Measurements from ENCODE around the gene STMN1.
"Not testable (repeated sequence)": the region's sequence is repeated elsewhere in the genome, so short reads cannot be mapped to it uniquely, and the experiment has no call there.

The STMN1 gene

DNA sequence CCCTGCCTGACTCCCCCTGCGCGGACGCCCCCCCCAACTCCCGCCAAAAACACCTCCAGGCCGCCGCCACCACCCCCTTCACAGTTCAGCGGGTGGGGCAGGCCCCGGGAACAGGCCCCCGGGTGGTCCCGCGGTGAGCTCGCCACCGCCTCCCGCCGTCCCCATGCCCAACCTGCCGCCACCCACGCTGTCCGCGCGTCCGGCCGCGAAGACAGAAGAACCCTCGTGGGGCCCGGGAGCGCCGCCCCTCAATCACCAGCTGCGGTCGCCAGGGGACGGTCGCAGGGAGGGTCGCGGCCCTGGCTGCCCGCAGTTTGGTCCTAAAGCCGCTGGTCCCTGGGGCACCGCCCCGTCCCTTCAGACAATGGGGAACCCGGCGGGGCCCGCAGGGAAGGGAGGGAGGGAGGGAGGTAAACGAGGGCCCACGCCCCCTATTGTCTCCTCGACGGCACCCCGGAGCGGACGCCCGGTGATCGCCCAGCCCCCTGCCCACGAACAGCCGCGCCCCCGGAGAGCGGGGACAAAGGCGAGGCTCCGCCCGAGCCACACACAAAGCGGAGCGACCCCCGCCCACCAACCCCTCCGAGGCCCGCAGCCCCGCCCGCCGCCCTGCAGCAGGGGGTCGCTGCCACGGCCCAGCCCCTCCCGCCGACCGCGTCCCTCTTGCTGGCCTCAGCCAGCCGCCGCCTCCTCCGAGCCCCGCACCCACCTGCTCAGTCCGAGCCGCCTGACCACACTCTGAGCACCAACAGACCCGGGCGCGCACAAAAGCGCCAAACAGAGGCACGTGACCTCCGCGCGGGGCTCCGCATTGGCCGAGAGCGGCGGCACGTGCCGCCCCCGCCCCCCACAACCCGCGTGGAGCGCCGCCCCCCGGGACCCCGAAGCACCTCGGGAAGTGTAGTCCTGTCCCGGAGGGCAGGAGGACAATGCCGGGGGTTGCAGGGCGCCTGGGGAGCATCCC lies at the start of gene STMN1:
Gene STMN1, minus strand, starts transcription at position 740 of the 964 bp plus-strand sequence. CDS start 1,743 bp downstream, outside the sequence.
- Histone ChIP-seq H3K9me3 (ENCODE audit: control insufficient read depth in 2 of 2, low read length in 2 of 2) (no peaks in the 10 kb centered on the region), H3K4me3 (ENCODE audit: low read length in 2 of 2) (peak within 1 kb of the TSS; percentile 64 to 89), H3K9ac (ENCODE audit: low read length in 2 of 2) (peak within 1 kb of the TSS; percentile 6 to 36), H3K27ac (ENCODE audit: low read length) (no peak within 1 kb of the TSS), H3K4me1 (ENCODE audit: control insufficient read depth, insufficient read depth, low read length) (peaks cover 11% of the 10 kb centered on the region), H3K36me3 (ENCODE audit: control insufficient read depth in 2 of 2, insufficient read depth in 2 of 2, low read length in 2 of 2) (peaks cover 0 to 3% of the 10 kb centered on the region in 2 donors), H3K27me3 (ENCODE audit: control insufficient read depth in 1 of 2, insufficient read depth in 2 of 2, low read length in 2 of 2) (no peaks in the 10 kb centered on the region)

DNA sequence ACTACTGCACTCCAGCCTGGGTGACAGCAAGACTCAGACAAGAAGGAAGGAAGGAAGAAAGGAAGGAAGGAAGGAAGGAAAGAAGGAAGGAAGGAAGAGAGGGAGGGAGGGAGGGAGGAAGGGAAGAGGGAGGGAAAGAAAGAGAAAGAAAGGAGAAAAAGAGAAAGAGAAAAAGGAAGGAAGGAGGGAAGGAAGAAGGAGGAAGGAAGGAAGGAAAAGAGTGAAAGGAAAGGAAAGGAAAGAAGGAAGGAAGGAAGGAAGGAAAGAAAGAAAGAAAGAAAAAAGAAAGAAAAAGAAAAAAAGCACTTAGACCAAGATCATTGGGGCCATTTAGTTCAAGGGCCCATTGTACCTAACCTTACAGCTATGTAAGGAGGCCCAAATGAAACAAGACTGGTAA lies 49.3 kb upstream of the STMN1 start:
- Histone ChIP-seq H3K27me3 (ENCODE audit: control insufficient read depth in 1 of 2, insufficient read depth in 2 of 2, low read length in 2 of 2) (no peaks in the 10 kb centered on the region), H3K36me3 (ENCODE audit: control insufficient read depth in 2 of 2, insufficient read depth in 2 of 2, low read length in 2 of 2) (peaks cover 8 to 14% of the 10 kb centered on the region in 2 donors), H3K4me3 (ENCODE audit: low read length in 2 of 2) (no peak overlapping the region), H3K9me3 (ENCODE audit: control insufficient read depth in 2 of 2, low read length in 2 of 2) (no peaks in the 10 kb centered on the region), H3K4me1 (ENCODE audit: control insufficient read depth, insufficient read depth, low read length) (peaks cover 13% of the 10 kb centered on the region), H3K27ac (ENCODE audit: low read length) (no peak overlapping the region), H3K9ac (ENCODE audit: low read length in 2 of 2) (no peak overlapping the region)

DNA sequence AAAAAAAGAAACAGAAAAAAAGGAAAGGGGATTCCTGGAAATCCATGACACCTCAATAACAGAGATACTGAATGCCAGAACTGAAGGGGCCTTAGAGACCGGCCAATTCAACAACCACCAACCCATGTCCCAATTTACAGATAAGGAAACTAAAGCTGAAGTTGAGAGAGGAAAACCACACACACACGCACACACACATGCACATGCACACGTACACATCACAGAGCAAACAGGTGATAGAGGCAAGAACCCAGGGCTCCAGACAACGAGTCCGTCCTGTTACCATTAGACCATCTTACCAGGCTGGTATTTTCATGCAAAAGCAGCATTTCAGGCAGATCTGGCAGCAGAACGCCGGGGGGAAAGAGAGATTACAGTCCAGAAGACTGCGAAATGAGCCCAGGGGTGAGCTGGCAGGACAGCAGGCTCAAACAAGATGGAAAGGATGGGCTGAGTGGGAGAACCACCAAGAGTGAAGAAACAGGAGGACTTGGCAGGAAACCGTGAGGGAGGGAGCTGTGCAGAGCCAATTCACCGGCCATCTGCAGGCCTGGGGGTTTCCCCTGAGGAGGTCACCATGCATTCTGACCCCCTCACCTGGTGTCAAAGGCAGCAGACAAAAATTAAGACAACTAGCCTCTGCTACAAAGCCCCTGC lies 48.2 kb upstream of the STMN1 start:
- Histone ChIP-seq H3K27ac (ENCODE audit: low read length) (no peak overlapping the region), H3K9me3 (ENCODE audit: control insufficient read depth in 2 of 2, low read length in 2 of 2) (no peaks in the 10 kb centered on the region), H3K4me1 (ENCODE audit: control insufficient read depth, insufficient read depth, low read length) (peaks cover 13% of the 10 kb centered on the region), H3K4me3 (ENCODE audit: low read length in 2 of 2) (no peak overlapping the region), H3K9ac (ENCODE audit: low read length in 2 of 2) (no peak overlapping the region), H3K36me3 (ENCODE audit: control insufficient read depth in 2 of 2, insufficient read depth in 2 of 2, low read length in 2 of 2) (peaks cover 2 to 9% of the 10 kb centered on the region in 2 donors), H3K27me3 (ENCODE audit: control insufficient read depth in 1 of 2, insufficient read depth in 2 of 2, low read length in 2 of 2) (no peaks in the 10 kb centered on the region)

DNA sequence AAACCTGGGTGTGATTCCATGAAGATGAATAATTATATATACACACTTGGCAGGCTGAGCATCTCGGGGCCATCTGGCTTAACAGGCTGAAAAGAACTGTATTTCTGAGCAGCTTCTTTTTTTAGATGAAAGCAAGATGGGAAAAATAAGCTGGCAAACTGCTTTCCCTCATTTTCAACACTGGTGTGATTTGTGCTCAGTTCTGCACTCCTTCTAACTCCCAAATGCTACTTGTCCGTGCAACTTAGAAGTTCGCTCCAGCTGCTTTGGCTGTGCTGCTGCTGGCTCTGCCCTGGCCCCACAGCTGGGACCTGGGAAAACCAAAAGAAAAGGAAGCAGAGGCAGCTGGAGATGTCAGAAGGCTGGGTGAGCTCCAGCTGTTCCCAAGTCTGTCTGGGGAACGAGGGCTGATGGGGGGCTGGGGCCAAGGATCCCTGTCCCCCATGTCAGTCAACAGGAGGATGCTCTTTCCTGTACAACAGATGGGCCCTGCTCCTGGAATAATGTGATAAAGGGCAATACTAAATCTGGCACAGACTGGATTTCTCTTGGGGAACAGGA lies 46.7 kb upstream of the STMN1 start:
- no peaks in the 10 kb centered on the region for H3K9me3 ChIP-seq (ENCODE audit: control insufficient read depth in 2 of 2, low read length in 2 of 2)
- no peak overlapping the region for H3K27ac ChIP-seq (ENCODE audit: low read length)
- H3K9ac ChIP-seq (ENCODE audit: low read length in 2 of 2): no peak overlapping the region
- H3K4me1 ChIP-seq (ENCODE audit: control insufficient read depth, insufficient read depth, low read length): peaks cover 13% of the 10 kb centered on the region
- H3K27me3 ChIP-seq (ENCODE audit: control insufficient read depth in 1 of 2, insufficient read depth in 2 of 2, low read length in 2 of 2): no peaks in the 10 kb centered on the region
- H3K36me3 ChIP-seq (ENCODE audit: control insufficient read depth in 2 of 2, insufficient read depth in 2 of 2, low read length in 2 of 2): no peaks in the 10 kb centered on the region
- H3K4me3 ChIP-seq (ENCODE audit: low read length in 2 of 2): peak overlapping the region in 1 of 2 donors; percentile 15

DNA sequence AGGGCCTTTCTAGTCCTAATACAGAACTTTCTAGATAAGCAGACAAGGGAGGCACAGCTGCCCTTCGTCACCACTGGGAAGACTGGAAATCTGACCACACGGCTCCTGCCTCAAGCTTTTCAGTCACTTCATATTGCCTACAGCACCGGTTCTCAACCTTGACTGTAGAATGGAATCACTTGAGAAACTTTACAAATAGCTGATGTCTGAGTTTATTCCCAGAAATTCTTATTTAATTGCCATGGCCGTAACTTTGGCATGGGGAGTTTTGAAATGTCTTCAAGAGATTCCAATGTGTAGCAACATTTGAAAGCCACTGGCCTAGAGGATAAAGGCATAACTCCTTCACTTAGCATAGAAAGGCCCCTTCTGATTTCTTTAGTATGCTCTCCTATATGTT lies 42.4 kb upstream of the STMN1 start:
- no peak overlapping the region for H3K27ac ChIP-seq (ENCODE audit: low read length)
- H3K4me3 ChIP-seq (ENCODE audit: low read length in 2 of 2): no peak overlapping the region
- H3K36me3 ChIP-seq (ENCODE audit: control insufficient read depth in 2 of 2, insufficient read depth in 2 of 2, low read length in 2 of 2): no peaks in the 10 kb centered on the region
- H3K9me3 ChIP-seq (ENCODE audit: control insufficient read depth in 2 of 2, low read length in 2 of 2): no peaks in the 10 kb centered on the region
- H3K9ac ChIP-seq (ENCODE audit: low read length in 2 of 2): no peak overlapping the region
- H3K27me3 ChIP-seq (ENCODE audit: control insufficient read depth in 1 of 2, insufficient read depth in 2 of 2, low read length in 2 of 2): no peaks in the 10 kb centered on the region
- H3K4me1 ChIP-seq (ENCODE audit: control insufficient read depth, insufficient read depth, low read length): peaks cover 13% of the 10 kb centered on the region

DNA sequence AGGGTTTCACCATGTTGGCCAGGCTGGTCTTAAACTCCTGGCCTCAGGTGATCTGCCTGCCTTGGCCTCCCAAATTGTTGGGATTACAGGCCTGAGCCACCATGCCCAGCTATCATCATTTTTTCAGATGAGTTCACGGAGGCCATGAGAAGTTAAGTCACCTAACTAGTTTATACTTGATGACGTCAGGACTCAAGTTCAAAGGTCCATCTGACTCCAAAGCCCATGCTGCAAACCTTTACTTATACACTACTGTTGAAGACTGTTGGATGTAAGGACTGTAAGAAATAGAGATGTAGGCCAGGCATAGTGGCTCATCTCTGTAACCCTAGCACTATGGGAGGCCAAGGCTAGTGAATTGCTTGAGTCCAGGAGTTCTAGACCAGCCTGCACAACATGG lies 40.8 kb upstream of the STMN1 start:
- no peaks in the 10 kb centered on the region for H3K4me1 ChIP-seq (ENCODE audit: control insufficient read depth, insufficient read depth, low read length)
- no peaks in the 10 kb centered on the region for H3K27me3 ChIP-seq (ENCODE audit: control insufficient read depth in 1 of 2, insufficient read depth in 2 of 2, low read length in 2 of 2)
- no peak overlapping the region for H3K9ac ChIP-seq (ENCODE audit: low read length in 2 of 2)
- H3K9me3 ChIP-seq (ENCODE audit: control insufficient read depth in 2 of 2, low read length in 2 of 2): no peaks in the 10 kb centered on the region
- no peak overlapping the region for H3K4me3 ChIP-seq (ENCODE audit: low read length in 2 of 2)
- no peaks in the 10 kb centered on the region for H3K36me3 ChIP-seq (ENCODE audit: control insufficient read depth in 2 of 2, insufficient read depth in 2 of 2, low read length in 2 of 2)
- no peak overlapping the region for H3K27ac ChIP-seq (ENCODE audit: low read length)

DNA sequence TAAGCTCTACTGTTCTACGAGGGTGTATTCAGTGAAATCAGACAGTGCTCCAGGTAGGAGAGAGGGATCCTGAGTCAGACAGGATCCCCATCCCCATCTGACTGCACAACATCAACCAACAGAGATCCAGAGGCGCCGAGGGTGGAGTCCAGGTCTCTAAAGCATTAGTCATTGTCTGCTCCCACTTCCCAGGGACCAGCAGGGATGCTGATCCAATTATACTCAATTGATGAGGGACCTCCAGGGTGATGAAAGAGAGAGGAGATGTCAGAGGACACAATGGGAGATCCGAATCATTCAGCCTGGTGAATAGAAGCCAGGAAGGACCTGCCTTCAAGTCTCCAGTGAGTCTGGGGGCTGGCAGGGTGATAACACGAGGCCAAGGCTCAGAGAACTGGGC lies 39.5 kb upstream of the STMN1 start:
- no peak overlapping the region for H3K4me3 ChIP-seq (ENCODE audit: low read length in 2 of 2)
- no peaks in the 10 kb centered on the region for H3K27me3 ChIP-seq (ENCODE audit: control insufficient read depth in 1 of 2, insufficient read depth in 2 of 2, low read length in 2 of 2)

DNA sequence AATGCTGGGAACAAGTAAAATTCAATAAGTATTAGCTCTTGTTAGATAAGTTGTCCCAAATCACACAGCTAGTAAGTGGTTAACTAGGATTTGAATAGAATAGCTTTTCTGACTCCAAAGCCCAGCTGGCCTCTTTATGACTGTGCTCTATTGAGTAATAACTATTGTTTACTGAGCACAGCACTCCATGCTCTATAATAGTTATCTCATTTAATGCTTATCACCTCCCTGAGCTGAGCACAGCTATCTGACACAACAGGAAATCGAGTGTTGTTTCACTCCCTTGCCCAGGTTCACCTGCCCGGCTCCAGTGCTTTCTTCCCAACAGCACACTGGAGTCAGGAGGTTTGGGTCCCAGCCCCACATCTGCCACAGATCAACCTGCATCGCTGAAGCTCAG lies 38.8 kb upstream of the STMN1 start:
- Histone ChIP-seq H3K27ac (ENCODE audit: low read length) (no peak overlapping the region), H3K36me3 (ENCODE audit: control insufficient read depth in 2 of 2, insufficient read depth in 2 of 2, low read length in 2 of 2) (no peaks in the 10 kb centered on the region), H3K4me1 (ENCODE audit: control insufficient read depth, insufficient read depth, low read length) (no peaks in the 10 kb centered on the region), H3K9me3 (ENCODE audit: control insufficient read depth in 2 of 2, low read length in 2 of 2) (no peaks in the 10 kb centered on the region), H3K4me3 (ENCODE audit: low read length in 2 of 2) (no peak overlapping the region), H3K27me3 (ENCODE audit: control insufficient read depth in 1 of 2, insufficient read depth in 2 of 2, low read length in 2 of 2) (no peaks in the 10 kb centered on the region), H3K9ac (ENCODE audit: low read length in 2 of 2) (no peak overlapping the region)

More for the DNA sequence above, 39.5 kb upstream of the STMN1 start:
- H3K27ac ChIP-seq (ENCODE audit: low read length): no peak overlapping the region
- no peaks in the 10 kb centered on the region for H3K4me1 ChIP-seq (ENCODE audit: control insufficient read depth, insufficient read depth, low read length)
- H3K36me3 ChIP-seq (ENCODE audit: control insufficient read depth in 2 of 2, insufficient read depth in 2 of 2, low read length in 2 of 2): no peaks in the 10 kb centered on the region
- H3K9me3 ChIP-seq (ENCODE audit: control insufficient read depth in 2 of 2, low read length in 2 of 2): no peaks in the 10 kb centered on the region
- H3K9ac ChIP-seq (ENCODE audit: low read length in 2 of 2): no peak overlapping the region

DNA sequence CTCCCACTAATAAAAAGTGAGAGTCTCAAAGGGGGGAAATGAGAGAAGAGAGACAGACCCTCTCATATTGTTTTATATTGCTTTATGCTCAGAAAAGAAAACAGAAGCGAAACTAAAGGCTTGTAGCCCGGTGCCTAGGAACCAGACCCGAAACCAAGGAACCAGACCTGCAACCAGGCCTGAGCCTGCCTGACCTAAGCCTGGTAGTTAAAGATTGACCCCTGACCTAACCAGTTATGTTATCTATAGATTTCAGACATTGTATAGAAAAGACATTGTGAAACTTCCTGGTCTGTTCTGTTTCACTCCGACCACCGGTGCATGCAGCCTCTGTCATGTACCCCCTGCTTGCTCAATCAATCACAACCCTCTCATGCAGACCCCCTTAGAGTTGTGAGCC lies 37.3 kb upstream of the STMN1 start:
- H3K27me3 ChIP-seq (ENCODE audit: control insufficient read depth in 1 of 2, insufficient read depth in 2 of 2, low read length in 2 of 2); H3K9me3 ChIP-seq (ENCODE audit: control insufficient read depth in 2 of 2, low read length in 2 of 2); H3K36me3 ChIP-seq (ENCODE audit: control insufficient read depth in 2 of 2, insufficient read depth in 2 of 2, low read length in 2 of 2): not testable (repeated sequence)

DNA sequence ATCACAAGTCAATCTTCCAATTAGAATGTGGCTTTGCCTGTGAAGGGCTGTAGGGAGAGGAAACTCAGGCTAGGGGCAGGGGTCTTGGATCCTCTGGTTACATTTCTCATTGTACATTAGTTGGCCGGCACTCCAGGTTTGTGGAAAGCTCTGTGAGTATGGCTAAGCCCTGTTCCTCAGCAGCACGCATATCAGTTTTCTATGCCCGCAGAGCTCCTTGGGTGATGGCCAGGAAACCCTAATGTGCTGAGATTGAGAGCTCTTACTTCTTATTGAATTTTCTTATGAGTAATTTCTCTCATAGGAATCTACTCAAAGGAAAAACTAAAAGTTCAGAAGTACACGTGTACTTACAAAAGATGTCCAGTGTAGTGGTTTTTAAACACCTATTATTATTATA lies 30.7 kb upstream of the STMN1 start:
- Histone ChIP-seq H3K9ac (ENCODE audit: low read length in 2 of 2) (no peak overlapping the region), H3K36me3 (ENCODE audit: control insufficient read depth in 2 of 2, insufficient read depth in 2 of 2, low read length in 2 of 2) (no peaks in the 10 kb centered on the region), H3K27ac (ENCODE audit: low read length) (no peak overlapping the region), H3K4me3 (ENCODE audit: low read length in 2 of 2) (no peak overlapping the region), H3K9me3 (ENCODE audit: control insufficient read depth in 2 of 2, low read length in 2 of 2) (no peaks in the 10 kb centered on the region), H3K27me3 (ENCODE audit: control insufficient read depth in 1 of 2, insufficient read depth in 2 of 2, low read length in 2 of 2) (peaks cover 0 to 2% of the 10 kb centered on the region in 2 donors), H3K4me1 (ENCODE audit: control insufficient read depth, insufficient read depth, low read length) (no peaks in the 10 kb centered on the region)

More for the DNA sequence above, 37.3 kb upstream of the STMN1 start:
- H3K4me3 ChIP-seq (ENCODE audit: low read length in 2 of 2); H3K4me1 ChIP-seq (ENCODE audit: control insufficient read depth, insufficient read depth, low read length); H3K27ac ChIP-seq (ENCODE audit: low read length); H3K9ac ChIP-seq (ENCODE audit: low read length in 2 of 2): not testable (repeated sequence)
